ENCODE data around the gene R3HCC1L.

- TF ChIP-seq CTCF (IDR thresholded peaks at IDR 0.05; ENCODE audit: low read length) (no peak), EZH2phosphoT487 (IDR thresholded peaks at IDR 0.05; ENCODE audit: low read length) (no peak)
These were observed 5.0 kb downstream of the R3HCC1L start for GRCh38 chr10:98139431-98139830.
